Measurements from ENCODE around the gene TAS2R39.

- TF ChIP-seq EZH2 (IDR thresholded peaks at IDR 0.05; ENCODE audit: insufficient read depth, poor library complexity, severe bottlenecking) (no peak), EZH2phosphoT487 (IDR thresholded peaks at IDR 0.05; ENCODE audit: insufficient read depth, low read depth) (no peak)
Observed at GRCh38 chr7:143185551-143185950, 2.3 kb downstream of the TAS2R39 start.

All from GM23248 (cell line).